GM21367 (cell line): ENCODE data around the gene LRP2.
"Not testable (repeated sequence)": the region's sequence is repeated elsewhere in the genome, so short reads cannot be mapped to it uniquely, and the experiment has no call there.

Experiments
- ATAC-seq: cut with Tn5 transposase; IDR thresholded peaks from one replicate; pipeline ENCODE4 v1.9.1; 2021; ENCODE audit not compliant: unreplicated experiment

The LRP2 gene

GRCh38 chr2:169362118-169362893, at the start of gene LRP2:
TSS of gene LRP2 (minus strand) at chr2:169362534. CDS start at chr2:169362399, 135 bp downstream.
- ATAC-seq: no peak

GRCh38 chr2:169406891-169407290, 44.6 kb upstream of the LRP2 start:
- ATAC-seq: no peak

- ATAC-seq: not testable (repeated sequence)
Observed at GRCh38 chr2:169399491-169399890, 37.2 kb upstream of the LRP2 start.

- no peak for ATAC-seq
Observed at GRCh38 chr2:169397697-169398096, 35.4 kb upstream of the LRP2 start.

GRCh38 chr2:169395821-169396374, 33.6 kb upstream of the LRP2 start:
- ATAC-seq: no peak

- ATAC-seq: no peak
Observed at GRCh38 chr2:169393068-169393590, 30.8 kb upstream of the LRP2 start.

- no peak for ATAC-seq
Observed at GRCh38 chr2:169391236-169391635, 28.9 kb upstream of the LRP2 start.

GRCh38 chr2:169388161-169388560, 25.8 kb upstream of the LRP2 start:
- ATAC-seq: no peak

- ATAC-seq: no peak
Observed at GRCh38 chr2:169386722-169387121, 24.4 kb upstream of the LRP2 start.

- ATAC-seq: no peak
Observed at GRCh38 chr2:169384816-169385215, 22.5 kb upstream of the LRP2 start.

- no peak for ATAC-seq
Observed at GRCh38 chr2:169372561-169372960, 10.2 kb upstream of the LRP2 start.

- no peak for ATAC-seq
Observed at GRCh38 chr2:169366066-169366465, 3.7 kb upstream of the LRP2 start.

GRCh38 chr2:169365029-169365480, 2.7 kb upstream of the LRP2 start:
- ATAC-seq: peak; percentile 70

- no peak for ATAC-seq
Observed at GRCh38 chr2:169363560-169364150, 1.3 kb upstream of the LRP2 start.

GRCh38 chr2:169362894-169363559, 693 bp upstream of the LRP2 start:
- ATAC-seq: no peak

- ATAC-seq: no peak
Observed at GRCh38 chr2:169361706-169362117, 622 bp downstream of the LRP2 start.

GRCh38 chr2:169360984-169361705, 1.2 kb downstream of the LRP2 start:
- no peak for ATAC-seq

- no peak for ATAC-seq
Observed at GRCh38 chr2:169358016-169358415, 4.3 kb downstream of the LRP2 start.

GRCh38 chr2:169354244-169354643, 8.1 kb downstream of the LRP2 start:
- ATAC-seq: no peak

- ATAC-seq: no peak
Observed at GRCh38 chr2:169351725-169352124, 10.6 kb downstream of the LRP2 start.

GRCh38 chr2:169349535-169349934, 12.8 kb downstream of the LRP2 start:
- no peak for ATAC-seq
